AG09319 (cell line): ENCODE measurements around the gene ANKRD11.
A peak's percentile ranks its signal among the peaks of the same experiment; 100 is the strongest.

ENCODE experiments used
- DNase-seq: peaks from one replicate; pipeline ENCODE4 v3.0.0-alpha.2; 2010; ENCODE audit warnings: low read depth; ENCODE audit errors: extremely low read depth
- CTCF ChIP-seq: IDR thresholded peaks from 2 replicates; pipeline ENCODE4 v1.5.1; 2011; ENCODE audit warnings: low read depth, mild to moderate bottlenecking, inconsistent platforms, low read length, moderate library complexity

Gene ANKRD11

GRCh38 chr16:89370081-89370511, 120.3 kb downstream of the ANKRD11 start:
- DNase-seq = peak; percentile 2
- no peak for TF ChIP-seq CTCF

- no peak for TF ChIP-seq CTCF
- no peak for DNase-seq
Measured at GRCh38 chr16:89369266-89369895, 121.0 kb downstream of the ANKRD11 start.

- no peak for DNase-seq
- no peak for TF ChIP-seq CTCF
Measured at GRCh38 chr16:89368604-89369249, 121.6 kb downstream of the ANKRD11 start.

- TF ChIP-seq CTCF = no peak
- no peak for DNase-seq
Measured at GRCh38 chr16:89367538-89367915, 122.8 kb downstream of the ANKRD11 start.

GRCh38 chr16:89366561-89367537, 123.5 kb downstream of the ANKRD11 start:
- no peak for DNase-seq
- no peak for TF ChIP-seq CTCF

- DNase-seq = no peak
- TF ChIP-seq CTCF = no peak
Measured at GRCh38 chr16:89365996-89366395, 124.4 kb downstream of the ANKRD11 start.
